Posterior cingulate gyrus (tissue), 11 donors: ENCODE results near the gene PLCB1.
A peak's percentile ranks its signal among the peaks of the same experiment; 100 is the strongest.
"Not testable (repeated sequence)": the region's sequence is repeated elsewhere in the genome, so short reads cannot be mapped to it uniquely, and the experiment has no call there.

Source experiments
- DNase-seq, 10 donors: peaks; one replicate each; pipeline versions ENCODE4 v3.0.0 to v3.0.0-alpha.2; 2020 to 2021; ENCODE audit warnings: mixed read lengths in 3 of 10
- intact Hi-C: fragments of 100-400 bp; cut with DNase I; formaldehyde crosslinking; loops from one replicate; pipeline ENCODE4 v1.15.1; 2023

The PLCB1 gene

GRCh38 chr20:8631271-8631670, 499.2 kb downstream of the PLCB1 start:
- intact Hi-C loops = no loop called here
- no peak for DNase-seq

DNA sequence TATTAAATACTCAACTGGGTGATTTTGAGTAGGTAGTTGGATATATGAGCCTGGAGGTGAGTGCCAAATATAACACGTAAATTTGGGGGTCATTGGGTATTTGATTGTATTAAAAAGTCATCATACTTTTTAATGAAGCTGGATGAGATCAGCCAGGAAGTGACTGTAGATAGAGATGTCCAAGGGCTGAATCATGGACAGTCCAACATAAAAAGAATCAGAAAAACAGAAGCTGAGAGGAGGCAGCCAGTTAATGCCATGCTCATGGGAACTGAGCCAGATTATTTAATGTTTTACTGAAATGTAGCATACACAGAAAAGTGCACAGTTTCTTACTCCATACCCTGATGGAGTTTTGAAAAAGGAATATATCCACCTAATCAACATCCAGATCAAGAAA, 501.3 kb downstream of the PLCB1 start:
- intact Hi-C loops = no loop called here
- DNase-seq = no peak

DNA sequence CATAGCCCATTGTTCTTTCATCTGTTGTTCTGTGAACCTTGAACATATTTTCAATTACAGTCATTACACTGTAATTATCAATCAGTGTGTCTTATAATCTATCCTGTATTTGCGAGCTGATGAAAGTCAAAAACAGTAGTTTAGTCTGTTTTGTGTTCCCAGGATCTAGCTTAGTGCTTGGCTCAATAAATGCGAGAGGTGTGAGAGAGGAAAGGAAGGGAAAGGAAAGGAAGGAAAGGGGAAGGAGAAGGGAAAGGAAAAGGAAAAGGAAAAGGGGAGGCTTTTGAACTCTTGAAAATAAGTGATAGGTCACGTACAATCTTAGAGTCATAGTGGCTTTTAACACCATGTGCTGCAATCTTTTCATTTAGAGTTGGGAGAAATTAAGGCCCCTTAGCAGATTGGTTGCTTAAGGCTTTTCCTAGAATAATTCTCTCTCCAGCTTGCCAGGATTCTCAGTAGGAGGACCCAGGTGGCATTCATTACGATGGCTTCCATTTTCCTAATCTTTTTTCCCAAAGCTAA, 503.0 kb downstream of the PLCB1 start:
- intact Hi-C loops = no loop called here
- DNase-seq = no peak

- no peak for DNase-seq
- intact Hi-C loops = no loop called here
These were observed 503.8 kb downstream of the PLCB1 start for GRCh38 chr20:8635837-8636236.

GRCh38 chr20:8639112-8639778, 507.2 kb downstream of the PLCB1 start:
- DNase-seq = no peak
- intact Hi-C loops = no loop called here

GRCh38 chr20:8640461-8640860, 508.4 kb downstream of the PLCB1 start:
- intact Hi-C loops = no loop called here
- no peak for DNase-seq

DNA sequence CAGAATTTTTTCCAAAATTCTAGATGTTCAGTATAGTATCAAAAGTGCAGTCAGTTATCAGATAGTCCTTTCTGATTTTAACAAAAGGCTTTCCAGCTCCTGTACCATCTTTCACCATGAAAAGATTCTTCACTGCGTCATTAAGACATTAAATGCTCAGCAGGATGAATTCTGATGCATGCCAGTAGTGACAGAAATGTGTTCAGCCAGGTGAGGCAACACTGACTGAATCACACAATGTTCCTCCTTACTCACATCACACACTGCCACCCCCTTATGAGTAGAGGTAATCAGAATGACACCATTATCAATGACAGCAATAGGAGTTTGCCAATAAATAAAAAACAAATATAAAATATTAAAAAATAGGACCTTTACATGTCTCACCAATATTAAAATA, 510.2 kb downstream of the PLCB1 start:
- DNase-seq = no peak

DNA sequence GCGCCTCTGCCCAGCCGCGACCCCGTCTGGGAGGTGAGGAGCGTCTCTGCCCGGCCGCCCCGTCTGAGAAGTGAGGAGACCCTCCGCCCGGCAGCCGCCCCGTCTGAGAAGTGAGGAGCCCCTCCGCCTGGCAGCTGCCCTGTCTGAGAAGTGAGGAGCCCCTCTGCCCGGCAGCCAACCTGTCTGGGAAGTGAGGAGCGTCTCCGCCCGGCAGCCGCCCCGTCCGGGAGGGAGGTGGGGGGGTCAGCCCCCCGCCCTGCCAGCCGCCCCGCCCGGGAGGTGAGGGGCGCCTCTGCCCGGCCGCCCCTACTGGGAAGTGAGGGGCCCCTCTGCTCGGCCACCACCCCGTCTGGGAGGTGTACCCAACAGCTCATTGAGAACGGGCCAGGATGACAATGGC, 512.4 kb downstream of the PLCB1 start:
- intact Hi-C loops, DNase-seq: not testable (repeated sequence)

More for the DNA sequence above, 510.2 kb downstream of the PLCB1 start:
- intact Hi-C loops = no loop called here

GRCh38 chr20:8645326-8645725, 513.3 kb downstream of the PLCB1 start:
- intact Hi-C loops = no loop called here
- DNase-seq = no peak

DNA sequence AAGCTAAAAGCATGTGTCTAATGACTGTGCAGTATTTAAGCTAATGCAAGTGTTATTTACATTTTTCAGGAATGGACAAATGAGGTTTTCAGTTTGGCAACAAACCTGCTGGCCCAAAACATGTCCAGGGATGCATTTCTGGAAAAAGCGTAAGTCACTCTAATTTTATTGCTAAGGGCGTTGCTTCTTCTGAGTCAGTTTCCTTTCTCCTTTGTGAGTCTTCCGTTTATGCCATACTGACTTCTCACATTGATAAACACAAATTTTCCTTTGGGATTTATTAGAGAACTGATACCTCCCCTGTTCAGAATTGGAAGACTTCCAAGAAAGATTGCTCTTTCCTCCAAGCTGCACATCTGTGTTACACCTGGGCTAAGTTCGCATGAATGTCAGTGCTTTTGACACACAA, 514.0 kb downstream of the PLCB1 start:
- no peak for DNase-seq
- intact Hi-C loops = no loop called here

DNA sequence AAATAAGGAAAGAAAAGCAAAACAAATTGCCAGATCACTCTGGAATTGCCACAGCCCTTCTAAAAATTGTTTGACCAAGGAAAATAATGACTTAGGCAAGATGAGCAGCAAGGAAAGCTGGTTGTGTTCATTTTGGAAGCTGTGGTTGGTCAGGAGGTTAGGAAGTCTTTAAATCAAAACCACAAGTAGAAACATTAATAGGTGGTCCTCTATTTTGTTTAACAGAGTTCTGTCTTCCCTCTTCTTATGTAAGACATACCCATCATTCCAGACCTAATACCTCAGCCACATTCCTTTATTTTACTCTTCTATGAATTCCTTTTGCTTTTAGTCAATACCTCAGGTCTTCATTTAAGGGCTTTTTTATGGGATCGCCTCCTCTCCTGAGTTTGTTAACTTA, 514.6 kb downstream of the PLCB1 start:
- intact Hi-C loops = no loop called here

GRCh38 chr20:8647961-8648441, 515.9 kb downstream of the PLCB1 start:
- peak in 2 of 10 donors; percentile 14 to 62 for DNase-seq
- intact Hi-C loops = no loop called here

More for the DNA sequence above, 514.6 kb downstream of the PLCB1 start:
- no peak for DNase-seq

DNA sequence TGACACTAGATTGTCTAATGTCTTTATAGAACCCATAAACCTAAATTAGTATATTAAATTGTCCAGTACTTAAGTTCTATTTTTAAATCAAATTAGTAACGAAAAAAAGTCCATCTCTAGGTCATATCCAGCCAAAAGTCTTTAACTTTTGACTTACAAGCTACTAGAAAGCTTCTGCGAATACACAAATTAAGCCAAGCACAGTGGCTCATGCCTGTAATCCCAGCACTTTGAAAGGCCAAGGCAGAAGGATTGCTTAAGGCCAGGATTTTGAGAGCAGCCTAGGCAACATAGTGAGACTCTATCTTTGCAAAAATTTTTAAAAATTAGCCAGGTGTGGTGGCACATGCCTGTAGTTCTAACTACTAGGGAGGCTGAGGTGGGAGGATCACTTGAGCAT, 516.4 kb downstream of the PLCB1 start:
- intact Hi-C loops = no loop called here
- no peak for DNase-seq

DNA sequence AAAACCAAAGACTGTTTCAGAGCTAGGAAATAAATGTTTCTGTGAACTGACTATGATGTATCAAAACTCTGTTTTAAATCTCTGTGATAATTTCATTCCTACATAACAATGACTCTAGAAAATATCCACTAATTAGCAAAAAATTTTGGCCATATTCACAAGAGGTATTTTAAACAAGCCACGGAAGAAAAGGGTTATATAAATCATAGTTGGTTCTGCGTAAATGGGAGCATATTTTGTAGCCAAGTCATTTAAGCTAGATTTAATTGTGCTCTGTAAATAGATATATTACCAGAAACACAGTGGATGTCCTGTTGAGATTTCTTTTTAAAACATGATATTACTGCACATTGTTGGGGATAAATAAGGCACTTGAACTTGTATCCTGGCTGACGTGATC, 520.3 kb downstream of the PLCB1 start:
- intact Hi-C loops = no loop called here
- no peak for DNase-seq

GRCh38 chr20:8654486-8654885, 522.4 kb downstream of the PLCB1 start:
- intact Hi-C loops = no loop called here
- DNase-seq = no peak

DNA sequence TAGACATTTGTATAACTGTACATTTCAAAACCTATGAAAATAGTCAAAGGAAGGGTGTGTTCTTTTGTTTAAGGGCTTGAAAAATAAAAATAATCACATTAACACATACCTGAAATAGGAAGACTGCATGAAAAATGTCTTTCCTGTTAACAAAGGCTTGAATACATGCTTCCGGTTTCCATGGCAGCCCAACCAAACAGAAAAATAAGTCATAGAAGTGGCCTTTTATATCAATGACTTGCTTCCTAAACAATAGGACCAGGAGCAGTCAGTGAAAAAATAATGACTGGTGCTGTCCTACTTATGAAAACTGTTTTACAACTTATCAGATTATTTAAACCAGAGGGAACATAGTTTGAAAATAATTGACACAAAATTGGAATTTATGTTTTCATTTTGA, 524.3 kb downstream of the PLCB1 start:
- no peak for DNase-seq
- intact Hi-C loops = no loop called here

- DNase-seq = no peak
- intact Hi-C loops = no loop called here
These were observed 525.6 kb downstream of the PLCB1 start for GRCh38 chr20:8657664-8658063.

DNA sequence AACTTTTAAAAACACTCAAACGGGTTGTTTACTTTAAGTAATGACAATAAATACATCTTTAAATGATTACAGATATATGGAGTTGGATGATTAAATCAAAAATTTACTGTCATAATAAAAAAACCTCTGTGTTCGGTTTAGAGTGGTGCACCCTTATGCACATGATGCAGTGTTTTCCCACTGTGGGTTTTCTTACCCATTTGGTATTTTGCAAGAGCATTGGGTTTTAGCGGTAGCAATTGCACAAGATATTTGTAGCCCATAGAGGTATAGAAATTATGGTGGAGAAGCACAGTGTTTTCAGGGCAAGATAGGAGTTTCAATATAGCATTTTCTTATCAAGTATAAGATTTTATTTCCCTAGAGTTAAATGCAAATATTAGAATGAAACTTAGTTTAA, 526.0 kb downstream of the PLCB1 start:
- intact Hi-C loops = no loop called here
- no peak for DNase-seq

- DNase-seq = no peak
These were observed 529.3 kb downstream of the PLCB1 start for GRCh38 chr20:8661229-8661952.

DNA sequence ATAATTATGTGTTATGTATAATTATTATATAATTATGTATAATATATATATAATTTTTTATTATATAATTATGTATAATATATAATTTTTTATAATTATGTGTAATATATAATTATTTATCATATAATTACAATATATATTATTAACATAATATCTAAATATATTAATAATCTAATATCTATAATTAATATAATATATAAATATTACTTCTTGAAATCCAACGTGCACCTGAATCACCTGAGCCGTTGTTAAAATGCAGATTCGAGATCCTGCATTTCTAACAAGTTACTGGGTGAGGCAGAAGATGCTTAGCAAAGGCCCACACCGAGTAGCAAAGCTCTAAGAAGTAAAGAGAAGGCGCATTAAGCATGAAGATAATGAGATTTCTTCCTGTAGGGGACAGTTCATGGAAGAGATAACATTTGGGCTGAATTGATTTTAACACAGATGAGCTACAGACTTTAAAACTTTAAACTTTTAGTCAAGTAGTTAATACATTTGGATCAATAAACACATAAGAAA, 530.4 kb downstream of the PLCB1 start:
- DNase-seq = no peak
- intact Hi-C loops = no loop called here

More at GRCh38 chr20:8661229-8661952, 529.3 kb downstream of the PLCB1 start:
- intact Hi-C loops = no loop called here

DNA sequence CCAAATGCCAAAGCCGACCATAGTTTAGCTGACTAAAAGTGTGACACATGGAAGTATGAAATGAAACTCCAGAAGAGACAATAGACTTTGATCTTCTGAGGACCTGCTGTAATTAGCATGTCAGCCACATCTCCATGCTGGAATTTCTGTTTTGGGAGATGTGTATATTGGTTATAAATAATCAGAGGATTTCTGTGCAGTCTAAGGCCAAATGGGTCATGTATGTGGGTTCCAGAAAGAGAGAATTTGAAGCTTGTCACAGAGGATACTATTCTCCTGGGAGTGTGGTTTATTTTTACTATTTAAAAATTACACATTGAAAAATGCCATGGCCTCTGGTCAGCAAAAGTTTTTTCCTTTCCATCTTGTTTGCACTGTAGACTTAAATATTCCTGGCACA, 531.4 kb downstream of the PLCB1 start:
- no peak for DNase-seq
- intact Hi-C loops = no loop called here

DNA sequence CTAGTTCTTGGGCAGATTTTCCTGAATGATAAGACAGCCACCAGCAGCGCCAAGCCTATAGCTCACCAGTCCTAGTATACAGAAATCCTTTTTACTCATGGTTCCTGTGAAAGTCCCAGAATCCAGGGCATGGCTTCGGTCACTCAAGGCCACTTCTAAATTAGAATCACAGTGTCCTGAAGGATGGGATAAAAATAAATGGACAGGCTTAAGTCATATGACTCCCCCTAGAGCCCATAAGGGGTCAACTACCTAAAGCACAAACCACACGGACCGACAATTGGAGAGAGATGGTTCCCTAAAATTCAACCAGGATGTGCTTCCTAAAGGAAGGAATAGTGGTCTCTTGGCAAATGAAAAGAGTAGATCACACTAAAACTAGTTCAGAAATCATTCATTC, 532.7 kb downstream of the PLCB1 start:
- intact Hi-C loops = no loop called here
- no peak for DNase-seq
